ENCODE data around the gene RABEP2.
"Not testable (repeated sequence)": the region's sequence is repeated elsewhere in the genome, so short reads cannot be mapped to it uniquely, and the experiment has no call there.

The RABEP2 gene

DNA sequence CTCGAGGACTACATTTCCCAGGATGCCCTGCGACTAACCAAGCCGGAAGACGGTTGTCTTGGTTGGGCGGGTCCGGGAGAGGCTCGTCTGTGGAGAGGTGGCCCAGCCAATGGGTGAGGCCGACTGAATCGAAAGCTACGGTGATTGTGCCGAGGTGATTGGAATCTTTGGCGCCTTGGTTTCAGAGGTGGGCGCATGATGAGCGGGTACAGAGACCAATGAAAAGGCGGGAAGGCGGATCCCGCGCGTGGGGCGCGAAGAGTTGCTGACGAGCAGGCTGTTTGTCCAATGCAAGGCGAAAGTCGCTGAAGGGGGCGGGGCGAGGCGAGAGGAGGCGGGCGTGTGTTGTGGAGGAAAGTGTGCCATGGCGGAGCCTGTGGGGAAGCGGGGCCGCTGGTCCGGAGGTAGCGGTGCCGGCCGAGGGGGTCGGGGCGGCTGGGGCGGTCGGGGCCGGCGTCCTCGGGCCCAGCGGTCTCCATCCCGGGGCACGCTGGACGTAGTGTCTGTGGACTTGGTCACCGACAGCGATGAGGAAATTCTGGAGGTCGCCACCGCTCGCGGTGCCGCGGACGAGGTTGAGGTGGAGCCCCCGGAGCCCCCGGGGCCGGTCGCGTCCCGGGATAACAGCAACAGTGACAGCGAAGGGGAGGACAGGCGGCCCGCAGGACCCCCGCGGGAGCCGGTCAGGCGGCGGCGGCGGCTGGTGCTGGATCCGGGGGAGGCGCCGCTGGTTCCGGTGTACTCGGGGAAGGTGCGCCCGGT, 25.8 kb upstream of the RABEP2 start, which contains the start of gene NFATC2IP:
Gene NFATC2IP (plus strand): TSS at position 290 of the 762 bp plus-strand sequence. CDS start 75 bp downstream, at position 365.
- peaks cover 27% of the 10 kb centered on the region for H3K79me2 ChIP-seq (ENCODE audit: control insufficient read depth, insufficient read depth, low read length, unreplicated experiment)
- peak within 1 kb of the TSS; percentile 77 for H3K4me3 ChIP-seq (ENCODE audit: low read depth, low read length)
- peaks cover 14% of the 10 kb centered on the region for H3K4me1 ChIP-seq (ENCODE audit: control insufficient read depth, insufficient read depth, low read length, unreplicated experiment)
- H3K27ac ChIP-seq (ENCODE audit: low read depth, low read length): peak within 1 kb of the TSS; percentile 12; the same call in 1 of the 2 replicates
- peak within 1 kb of the TSS; percentile 70 for H2AFZ ChIP-seq (ENCODE audit: low read length, unreplicated experiment)
- no peaks in the 10 kb centered on the region for H3K27me3 ChIP-seq (ENCODE audit: insufficient read depth, low read length)
- 0 out of 2 replicates have a peak, but pooled peaks cover 4% of the 10 kb centered on the region for H3K36me3 ChIP-seq (ENCODE audit: insufficient read depth, low read length)

DNA sequence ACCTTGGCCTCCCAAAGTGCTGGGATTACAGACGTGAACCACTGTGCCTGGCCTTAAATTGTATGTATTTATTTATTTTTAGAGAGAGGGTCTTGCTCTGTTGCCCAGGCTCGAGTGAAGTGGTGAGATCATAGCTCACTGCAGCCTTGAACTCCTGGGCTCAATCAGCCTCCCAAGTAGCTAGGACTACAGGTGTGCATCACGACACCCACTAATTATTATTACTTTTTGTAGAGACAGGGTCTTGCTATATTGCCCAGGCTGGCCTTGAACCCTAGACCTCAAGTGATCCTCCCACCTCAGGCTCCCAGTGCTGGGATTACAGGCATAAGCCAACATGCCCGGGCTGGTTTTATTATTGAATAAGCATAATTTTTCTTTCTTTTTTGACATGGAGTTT, 21.6 kb upstream of the RABEP2 start:
- Histone ChIP-seq H3K27ac (ENCODE audit: low read depth, low read length) (no peak overlapping the region), H3K36me3 (ENCODE audit: insufficient read depth, low read length) (no peaks in the 10 kb centered on the region), H3K27me3 (ENCODE audit: insufficient read depth, low read length) (no peaks in the 10 kb centered on the region), H3K4me1 (ENCODE audit: control insufficient read depth, insufficient read depth, low read length, unreplicated experiment) (peaks cover 10% of the 10 kb centered on the region), H3K4me3 (ENCODE audit: low read depth, low read length) (no peak overlapping the region), H3K79me2 (ENCODE audit: control insufficient read depth, insufficient read depth, low read length, unreplicated experiment) (peaks cover 8% of the 10 kb centered on the region), H2AFZ (ENCODE audit: low read length, unreplicated experiment) (no peak overlapping the region)

DNA sequence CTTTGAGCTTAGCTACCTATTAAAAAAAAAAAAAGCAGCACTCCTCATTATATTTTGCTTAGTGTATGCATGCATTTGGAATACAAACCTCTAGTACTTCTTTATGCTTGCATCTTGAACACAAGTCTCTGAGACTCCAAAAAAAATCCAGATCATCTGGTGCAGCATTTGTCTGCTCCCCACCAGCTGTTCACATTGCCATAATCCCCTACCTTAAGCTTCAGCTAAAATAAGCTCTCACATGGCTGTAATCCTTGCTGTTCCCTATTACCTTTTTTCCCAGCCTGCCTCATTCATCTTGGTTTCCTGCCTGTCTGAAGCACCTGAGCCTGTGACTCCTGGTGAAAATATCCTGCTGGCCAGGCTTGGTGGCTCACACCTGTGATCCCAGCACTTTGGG, 18.2 kb upstream of the RABEP2 start:
- Histone ChIP-seq H3K36me3 (ENCODE audit: insufficient read depth, low read length) (no peaks in the 10 kb centered on the region), H3K27ac (ENCODE audit: low read depth, low read length) (no peak overlapping the region), H3K27me3 (ENCODE audit: insufficient read depth, low read length) (no peaks in the 10 kb centered on the region), H3K4me1 (ENCODE audit: control insufficient read depth, insufficient read depth, low read length, unreplicated experiment) (peaks cover 10% of the 10 kb centered on the region), H2AFZ (ENCODE audit: low read length, unreplicated experiment) (no peak overlapping the region), H3K79me2 (ENCODE audit: control insufficient read depth, insufficient read depth, low read length, unreplicated experiment) (no peaks in the 10 kb centered on the region), H3K4me3 (ENCODE audit: low read depth, low read length) (no peak overlapping the region)

DNA sequence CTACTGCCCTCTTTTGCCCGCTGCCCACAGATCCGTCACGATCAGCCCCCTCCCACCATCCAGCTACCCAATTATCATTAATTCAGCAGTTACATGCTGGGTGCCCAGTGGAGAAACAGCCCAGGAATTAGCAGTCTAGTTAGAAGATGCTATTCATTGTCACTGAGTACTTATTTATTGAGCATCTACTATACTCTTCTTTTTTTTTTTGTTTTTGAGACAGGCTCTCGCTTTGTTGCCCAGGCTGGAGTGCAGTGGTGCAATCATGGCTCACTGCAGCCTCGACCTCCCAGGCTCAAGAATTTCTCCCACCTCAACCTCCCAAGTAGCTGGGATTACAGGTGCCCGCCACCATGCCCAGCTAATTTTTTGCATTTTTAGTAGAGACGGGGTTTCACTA, 14.8 kb upstream of the RABEP2 start:
- not testable (repeated sequence) for H3K4me3 ChIP-seq (ENCODE audit: low read depth, low read length); H3K27me3 ChIP-seq (ENCODE audit: insufficient read depth, low read length); H3K79me2 ChIP-seq (ENCODE audit: control insufficient read depth, insufficient read depth, low read length, unreplicated experiment); H3K27ac ChIP-seq (ENCODE audit: low read depth, low read length); H3K36me3 ChIP-seq (ENCODE audit: insufficient read depth, low read length); H3K4me1 ChIP-seq (ENCODE audit: control insufficient read depth, insufficient read depth, low read length, unreplicated experiment); H2AFZ ChIP-seq (ENCODE audit: low read length, unreplicated experiment)

DNA sequence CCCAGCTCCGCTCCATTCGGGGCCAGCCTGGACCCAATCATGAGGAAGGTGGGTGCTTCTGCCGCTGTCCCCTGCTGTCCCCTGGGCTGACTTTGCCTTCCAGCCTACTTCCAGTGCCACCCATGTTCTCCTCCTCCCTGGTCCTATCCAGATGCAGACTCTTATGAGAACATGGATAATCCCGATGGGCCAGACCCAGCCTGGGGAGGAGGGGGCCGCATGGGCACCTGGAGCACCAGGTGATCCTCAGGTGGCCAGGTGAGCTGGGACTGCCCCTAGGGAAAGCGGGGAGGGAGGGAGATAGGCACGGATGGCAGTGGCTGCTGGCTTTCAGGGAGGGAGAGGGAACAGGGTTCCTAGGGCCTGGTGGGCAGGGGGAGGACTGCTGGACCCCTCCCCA, 13.7 kb upstream of the RABEP2 start:
- peaks cover 4% of the 10 kb centered on the region for H3K4me1 ChIP-seq (ENCODE audit: control insufficient read depth, insufficient read depth, low read length, unreplicated experiment)
- no peak overlapping the region for H3K4me3 ChIP-seq (ENCODE audit: low read depth, low read length)
- H3K79me2 ChIP-seq (ENCODE audit: control insufficient read depth, insufficient read depth, low read length, unreplicated experiment): no peaks in the 10 kb centered on the region
- no peaks in the 10 kb centered on the region for H3K36me3 ChIP-seq (ENCODE audit: insufficient read depth, low read length)
- H2AFZ ChIP-seq (ENCODE audit: low read length, unreplicated experiment): no peak overlapping the region
- H3K27ac ChIP-seq (ENCODE audit: low read depth, low read length): no peak overlapping the region
- H3K27me3 ChIP-seq (ENCODE audit: insufficient read depth, low read length): no peaks in the 10 kb centered on the region

DNA sequence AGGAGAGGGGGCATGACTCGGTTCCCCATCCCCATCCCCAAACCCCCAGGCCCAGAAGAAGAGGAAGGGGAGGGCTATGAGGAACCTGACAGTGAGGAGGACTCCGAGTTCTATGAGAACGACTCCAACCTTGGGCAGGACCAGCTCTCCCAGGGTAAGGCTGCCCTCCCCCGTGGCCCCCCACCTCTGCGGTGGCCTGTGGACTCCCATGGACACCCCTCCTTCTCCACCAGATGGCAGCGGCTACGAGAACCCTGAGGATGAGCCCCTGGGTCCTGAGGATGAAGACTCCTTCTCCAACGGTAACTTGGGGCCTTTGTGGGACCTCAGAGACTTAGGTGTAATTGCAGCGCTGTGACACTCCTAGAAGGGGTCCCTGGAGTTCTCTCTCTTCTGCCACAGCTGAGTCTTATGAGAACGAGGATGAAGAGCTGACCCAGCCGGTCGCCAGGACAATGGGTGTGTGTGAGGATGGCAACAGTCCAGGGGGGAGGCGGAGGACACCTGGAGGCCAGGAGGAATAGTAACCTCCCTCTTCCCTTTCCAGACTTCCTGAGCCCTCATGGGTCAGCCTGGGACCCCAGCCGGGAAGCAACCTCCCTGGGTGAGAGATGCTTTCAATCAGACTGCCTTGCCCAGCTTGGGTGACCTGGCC, 12.3 kb upstream of the RABEP2 start:
- peaks cover 4% of the 10 kb centered on the region for H3K4me1 ChIP-seq (ENCODE audit: control insufficient read depth, insufficient read depth, low read length, unreplicated experiment)
- H3K4me3 ChIP-seq (ENCODE audit: low read depth, low read length): no peak overlapping the region
- no peaks in the 10 kb centered on the region for H3K36me3 ChIP-seq (ENCODE audit: insufficient read depth, low read length)
- no peaks in the 10 kb centered on the region for H3K27me3 ChIP-seq (ENCODE audit: insufficient read depth, low read length)
- H3K27ac ChIP-seq (ENCODE audit: low read depth, low read length): no peak overlapping the region
- H3K79me2 ChIP-seq (ENCODE audit: control insufficient read depth, insufficient read depth, low read length, unreplicated experiment): no peaks in the 10 kb centered on the region
- no peak overlapping the region for H2AFZ ChIP-seq (ENCODE audit: low read length, unreplicated experiment)

DNA sequence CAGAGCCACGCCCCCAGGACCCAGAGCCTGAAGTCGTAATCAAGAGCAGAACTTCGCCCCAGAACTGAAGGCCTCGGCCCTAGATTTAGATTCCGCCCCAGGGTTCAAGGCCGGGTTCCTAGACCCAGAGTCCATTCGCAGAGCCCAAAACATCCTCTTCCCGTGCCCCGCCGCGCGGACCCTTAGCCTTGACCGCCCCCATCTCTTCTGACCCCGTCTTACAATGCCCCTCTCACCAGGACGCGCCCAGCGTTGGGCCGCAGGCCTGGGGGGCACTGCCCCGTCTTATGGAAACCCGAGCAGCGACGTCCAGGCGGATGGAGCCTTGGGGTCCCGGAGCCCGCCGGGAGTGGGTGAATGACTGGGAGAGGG, 11.7 kb upstream of the RABEP2 start:
- no peak overlapping the region for H3K27ac ChIP-seq (ENCODE audit: low read depth, low read length)
- H3K36me3 ChIP-seq (ENCODE audit: insufficient read depth, low read length): no peaks in the 10 kb centered on the region
- H3K27me3 ChIP-seq (ENCODE audit: insufficient read depth, low read length): no peaks in the 10 kb centered on the region
- peaks cover 4% of the 10 kb centered on the region for H3K4me1 ChIP-seq (ENCODE audit: control insufficient read depth, insufficient read depth, low read length, unreplicated experiment)
- no peaks in the 10 kb centered on the region for H3K79me2 ChIP-seq (ENCODE audit: control insufficient read depth, insufficient read depth, low read length, unreplicated experiment)
- H3K4me3 ChIP-seq (ENCODE audit: low read depth, low read length): no peak overlapping the region
- H2AFZ ChIP-seq (ENCODE audit: low read length, unreplicated experiment): no peak overlapping the region

DNA sequence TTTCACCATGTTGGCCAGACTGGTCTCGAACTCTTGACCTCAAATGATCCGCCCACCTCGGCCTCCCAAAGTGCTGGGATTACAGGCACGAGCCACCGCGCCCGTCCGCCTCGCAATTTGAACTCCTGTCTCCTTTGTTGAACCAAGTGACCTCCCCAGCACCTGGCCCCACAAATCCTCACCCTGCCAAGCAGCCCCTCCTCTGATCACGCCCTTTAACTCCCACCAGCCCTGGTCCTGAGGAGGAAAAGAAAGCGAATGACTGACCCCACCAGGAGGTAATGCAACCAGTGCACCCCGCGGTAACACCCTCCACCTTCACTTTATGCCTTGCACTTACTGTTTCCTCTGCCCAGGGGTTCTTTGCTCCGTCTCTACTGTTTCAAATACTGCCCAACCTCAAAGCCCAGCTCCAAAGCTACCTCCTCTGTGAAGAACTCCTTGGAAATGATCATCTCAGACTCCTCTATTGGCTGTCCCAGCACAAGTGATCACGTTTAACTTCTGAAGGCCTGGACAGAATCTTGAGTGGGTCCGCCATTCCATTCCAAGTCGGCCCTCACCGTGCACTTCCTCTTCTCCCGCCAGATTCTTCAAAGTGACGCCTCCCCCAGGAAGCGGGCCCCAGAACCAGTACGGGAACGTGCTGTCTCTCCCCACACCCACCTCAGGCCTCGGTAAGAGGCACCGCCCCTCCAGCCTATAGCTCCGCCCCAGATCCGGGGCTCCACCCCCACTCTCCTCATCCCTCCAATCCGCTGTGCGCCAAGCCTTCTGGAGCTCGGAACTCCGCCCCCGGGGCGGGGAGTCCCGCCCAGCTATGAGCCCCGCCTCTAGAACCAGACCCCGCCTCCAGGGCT, 11.1 kb upstream of the RABEP2 start:
- H3K79me2 ChIP-seq (ENCODE audit: control insufficient read depth, insufficient read depth, low read length, unreplicated experiment): no peaks in the 10 kb centered on the region
- no peaks in the 10 kb centered on the region for H3K36me3 ChIP-seq (ENCODE audit: insufficient read depth, low read length)
- no peaks in the 10 kb centered on the region for H3K27me3 ChIP-seq (ENCODE audit: insufficient read depth, low read length)
- H3K4me1 ChIP-seq (ENCODE audit: control insufficient read depth, insufficient read depth, low read length, unreplicated experiment): peaks cover 4% of the 10 kb centered on the region
- H2AFZ ChIP-seq (ENCODE audit: low read length, unreplicated experiment): no peak overlapping the region
- H3K4me3 ChIP-seq (ENCODE audit: low read depth, low read length): no peak overlapping the region
- H3K27ac ChIP-seq (ENCODE audit: low read depth, low read length): no peak overlapping the region

DNA sequence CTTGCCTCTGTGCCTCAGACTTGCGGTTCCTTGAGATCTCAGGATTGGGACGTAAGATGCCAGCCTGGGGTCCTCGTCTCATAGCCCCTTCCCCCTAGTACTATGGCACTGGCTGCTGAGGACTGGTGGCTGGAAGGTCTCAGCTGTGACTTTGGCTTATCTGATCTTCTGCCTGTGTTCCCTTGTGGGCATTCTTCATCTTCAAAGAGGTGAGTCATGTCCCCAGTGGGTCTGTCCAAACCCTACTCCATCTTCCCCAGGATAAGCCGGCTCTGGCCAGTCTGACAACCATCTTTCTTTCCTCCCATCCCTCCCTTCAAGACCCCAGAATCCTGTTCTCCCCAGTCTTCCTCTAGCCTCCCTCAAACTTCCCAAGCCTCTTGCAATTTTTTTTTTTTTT, 10.3 kb upstream of the RABEP2 start:
- Histone ChIP-seq H3K4me3 (ENCODE audit: low read depth, low read length) (no peak overlapping the region), H3K27ac (ENCODE audit: low read depth, low read length) (no peak overlapping the region), H2AFZ (ENCODE audit: low read length, unreplicated experiment) (no peak overlapping the region), H3K27me3 (ENCODE audit: insufficient read depth, low read length) (no peaks in the 10 kb centered on the region), H3K79me2 (ENCODE audit: control insufficient read depth, insufficient read depth, low read length, unreplicated experiment) (no peaks in the 10 kb centered on the region), H3K4me1 (ENCODE audit: control insufficient read depth, insufficient read depth, low read length, unreplicated experiment) (peaks cover 4% of the 10 kb centered on the region), H3K36me3 (ENCODE audit: insufficient read depth, low read length) (no peaks in the 10 kb centered on the region)

DNA sequence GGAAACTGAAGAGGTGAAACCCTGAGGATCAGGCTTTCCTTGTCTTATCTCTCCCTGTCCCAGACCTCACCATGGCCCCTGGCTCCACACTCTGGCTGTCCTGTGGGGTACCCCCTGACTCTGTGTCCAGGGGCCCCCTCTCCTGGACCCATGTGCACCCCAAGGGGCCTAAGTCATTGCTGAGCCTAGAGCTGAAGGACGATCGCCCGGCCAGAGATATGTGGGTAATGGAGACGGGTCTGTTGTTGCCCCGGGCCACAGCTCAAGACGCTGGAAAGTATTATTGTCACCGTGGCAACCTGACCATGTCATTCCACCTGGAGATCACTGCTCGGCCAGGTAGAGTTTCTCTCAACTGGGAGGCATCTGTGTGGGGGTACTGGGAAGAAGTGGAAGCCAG, 8.1 kb upstream of the RABEP2 start:
- no peak overlapping the region for H3K27ac ChIP-seq (ENCODE audit: low read depth, low read length)

More for the DNA sequence above, 8.1 kb upstream of the RABEP2 start:
- Histone ChIP-seq H3K4me1 (ENCODE audit: control insufficient read depth, insufficient read depth, low read length, unreplicated experiment) (peaks cover 4% of the 10 kb centered on the region), H2AFZ (ENCODE audit: low read length, unreplicated experiment) (no peak overlapping the region), H3K79me2 (ENCODE audit: control insufficient read depth, insufficient read depth, low read length, unreplicated experiment) (no peaks in the 10 kb centered on the region), H3K36me3 (ENCODE audit: insufficient read depth, low read length) (no peaks in the 10 kb centered on the region), H3K4me3 (ENCODE audit: low read depth, low read length) (no peak overlapping the region), H3K27me3 (ENCODE audit: insufficient read depth, low read length) (no peaks in the 10 kb centered on the region)

All from ACC112 (cell line).